Calu3 (cell line): ENCODE results near the gene LSAMP. TPM values are rescaled to one million over a fixed set of nuclear protein-coding genes. Genes with fewer than 3 reads are reported as not detected.

Experiments
- BruUV-seq: library from RNA; stranded (reverse); fragments of 400-500 nt; replicated peaks from 2 replicates; lab custom pipeline; 2021; lab: Mats Ljungman, UMichigan
- CTCF ChIA-PET: fragments of 300-600 bp; sonication (Branson Sonifier 250); formaldehyde crosslinking; loops from one replicate; lab custom pipeline; 2022; ENCODE audit warnings: antibody characterized with exemption; lab: Charles Lee
- DNase-seq: peaks from one replicate; pipeline ENCODE4 v3.0.0; 2022
- H3K27ac Mint-ChIP-seq: one replicate; pipeline ENCODE4 v1.8.0; 2022; ENCODE audit warnings: mixed read lengths; ENCODE audit not compliant: unreplicated experiment
- H3K27me3 Mint-ChIP-seq: one replicate; pipeline ENCODE4 v1.8.0; 2022; ENCODE audit warnings: mixed read lengths; ENCODE audit not compliant: unreplicated experiment
- H3K36me3 Mint-ChIP-seq: one replicate; pipeline ENCODE4 v1.8.0; 2022; ENCODE audit warnings: mild to moderate bottlenecking, moderate library complexity, mixed read lengths; ENCODE audit not compliant: insufficient read depth, unreplicated experiment
- H3K4me1 Mint-ChIP-seq: one replicate; pipeline ENCODE4 v1.8.0; 2022; ENCODE audit warnings: mild to moderate bottlenecking, low read depth, mixed read lengths; ENCODE audit not compliant: unreplicated experiment
- H3K4me3 Mint-ChIP-seq: one replicate; pipeline ENCODE4 v1.8.0; 2022; ENCODE audit warnings: mild to moderate bottlenecking, low read depth, moderate library complexity, mixed read lengths; ENCODE audit not compliant: unreplicated experiment
- H3K9me3 Mint-ChIP-seq: one replicate; pipeline ENCODE4 v1.8.0; 2022; ENCODE audit warnings: low read depth, mixed read lengths; ENCODE audit not compliant: unreplicated experiment
- intact Hi-C: fragments of 100-400 bp; cut with micrococcal nuclease; formaldehyde crosslinking; loops from one replicate; pipeline ENCODE4 v1.10.0; 2022; ENCODE audit not compliant: unreplicated experiment
- total RNA-seq: library from RNA; stranded (reverse); gene quantifications from 2 replicates; pipeline ENCODE4 v1.2.3, GENCODE V29; 2022
- TF ChIP-seq, protein P1 (sequence below): fragments of 200-600 bp; IDR thresholded peaks from one replicate; pipeline ENCODE4 v1.8.0; 2022; ENCODE audit warnings: antibody characterized with exemption; ENCODE audit not compliant: unreplicated experiment

Gene LSAMP
- total RNA-seq, 1 experiment from 2014 or later, result 0.90 TPM

DNA sequence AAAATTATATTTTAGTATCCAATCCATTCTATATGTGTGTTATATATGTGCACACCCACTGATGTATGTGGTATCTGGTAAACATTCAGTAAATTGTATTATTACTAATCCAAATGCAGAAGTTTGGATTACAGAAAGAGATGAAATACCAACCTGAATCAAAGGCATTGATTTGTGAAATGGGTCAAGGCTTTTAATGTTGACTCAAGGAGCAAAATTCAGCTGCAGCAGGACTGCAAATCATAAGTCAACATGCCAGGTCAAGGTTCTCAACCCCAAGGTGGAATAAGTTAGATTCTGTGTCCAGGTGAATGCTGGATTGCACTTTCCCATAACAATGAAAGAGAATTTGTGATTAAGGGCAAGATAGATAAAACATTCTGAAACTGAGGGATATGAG is 631.3 kb downstream of the LSAMP start:
- no peaks in the 10 kb centered on the region for H3K9me3 Mint-ChIP-seq
- TF ChIP-seq, protein P1, sequence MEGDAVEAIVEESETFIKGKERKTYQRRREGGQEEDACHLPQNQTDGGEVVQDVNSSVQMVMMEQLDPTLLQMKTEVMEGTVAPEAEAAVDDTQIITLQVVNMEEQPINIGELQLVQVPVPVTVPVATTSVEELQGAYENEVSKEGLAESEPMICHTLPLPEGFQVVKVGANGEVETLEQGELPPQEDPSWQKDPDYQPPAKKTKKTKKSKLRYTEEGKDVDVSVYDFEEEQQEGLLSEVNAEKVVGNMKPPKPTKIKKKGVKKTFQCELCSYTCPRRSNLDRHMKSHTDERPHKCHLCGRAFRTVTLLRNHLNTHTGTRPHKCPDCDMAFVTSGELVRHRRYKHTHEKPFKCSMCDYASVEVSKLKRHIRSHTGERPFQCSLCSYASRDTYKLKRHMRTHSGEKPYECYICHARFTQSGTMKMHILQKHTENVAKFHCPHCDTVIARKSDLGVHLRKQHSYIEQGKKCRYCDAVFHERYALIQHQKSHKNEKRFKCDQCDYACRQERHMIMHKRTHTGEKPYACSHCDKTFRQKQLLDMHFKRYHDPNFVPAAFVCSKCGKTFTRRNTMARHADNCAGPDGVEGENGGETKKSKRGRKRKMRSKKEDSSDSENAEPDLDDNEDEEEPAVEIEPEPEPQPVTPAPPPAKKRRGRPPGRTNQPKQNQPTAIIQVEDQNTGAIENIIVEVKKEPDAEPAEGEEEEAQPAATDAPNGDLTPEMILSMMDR, result no peak
- H3K4me3 Mint-ChIP-seq, result no peak overlapping the region
- CTCF ChIA-PET, result no interaction called here
- BruUV-seq, result no TSS peak
- H3K27ac Mint-ChIP-seq, result no peak overlapping the region
- no peaks in the 10 kb centered on the region for H3K4me1 Mint-ChIP-seq
- peaks cover 13% of the 10 kb centered on the region for H3K36me3 Mint-ChIP-seq
- intact Hi-C loops, result loop anchor here (2.0 kb wide), 4 partner anchors 29 to 721 kb away; no protein-coding TSS in a partner anchor
- DNase-seq, result no peak
- H3K27me3 Mint-ChIP-seq, result no peaks in the 10 kb centered on the region

DNA sequence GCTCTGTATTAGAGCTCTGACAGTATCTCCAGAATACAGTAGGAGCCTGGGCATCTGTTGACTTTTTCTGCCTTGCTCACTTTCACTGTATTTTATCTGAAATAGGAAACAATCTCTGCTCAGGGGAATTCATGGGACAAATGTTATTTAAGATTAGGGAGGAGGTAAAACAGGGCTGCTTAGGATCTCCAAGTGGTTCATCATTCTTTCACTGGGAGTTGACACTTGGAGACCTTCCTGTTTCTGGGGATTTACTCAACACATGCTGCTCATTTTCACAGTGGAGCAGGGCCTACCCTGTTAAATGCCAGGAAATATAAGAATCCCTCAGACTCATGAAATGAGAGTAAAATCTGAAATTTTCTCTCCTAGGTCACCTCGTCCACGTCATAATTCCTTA is 636.5 kb downstream of the LSAMP start:
- H3K4me1 Mint-ChIP-seq, result peaks cover 12% of the 10 kb centered on the region
- BruUV-seq, result no TSS peak
- CTCF ChIA-PET, result no interaction called here
- no peak for DNase-seq
- no peaks in the 10 kb centered on the region for H3K27me3 Mint-ChIP-seq
- H3K9me3 Mint-ChIP-seq, result no peaks in the 10 kb centered on the region
- TF ChIP-seq, protein P1, result no peak
- peaks cover 16% of the 10 kb centered on the region for H3K36me3 Mint-ChIP-seq
- H3K4me3 Mint-ChIP-seq, result no peak overlapping the region
- intact Hi-C loops, result no loop called here
- H3K27ac Mint-ChIP-seq, result no peak overlapping the region

DNA sequence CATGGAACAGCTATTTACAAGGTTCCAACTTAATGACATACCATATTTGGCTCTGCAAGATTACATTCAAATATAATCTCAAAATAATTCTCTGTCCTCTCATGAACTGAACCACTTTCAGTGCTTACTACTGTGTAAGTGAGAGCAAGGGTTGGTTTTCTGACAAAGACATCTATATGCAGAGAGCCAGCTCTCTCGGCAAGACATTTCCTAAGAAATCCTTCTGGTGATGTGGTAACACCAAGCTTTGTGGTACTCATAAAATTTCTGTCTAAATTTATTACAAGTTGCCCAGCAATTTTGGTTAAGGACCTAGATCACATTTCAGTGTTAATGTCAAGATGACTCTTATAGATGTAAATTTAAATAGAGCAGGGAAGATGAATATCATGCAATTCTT is 637.0 kb downstream of the LSAMP start:
- intact Hi-C loops, result no loop called here
- Mint-ChIP-seq H3K4me1 (peaks cover 17% of the 10 kb centered on the region), H3K36me3 (peaks cover 21% of the 10 kb centered on the region), H3K27me3 (no peaks in the 10 kb centered on the region), H3K9me3 (no peaks in the 10 kb centered on the region), H3K27ac (peak overlapping the region; percentile 42), H3K4me3 (no peak overlapping the region)
- CTCF ChIA-PET, result no interaction called here
- TF ChIP-seq, protein P1, result no peak
- DNase-seq, result no peak
- no TSS peak for BruUV-seq

DNA sequence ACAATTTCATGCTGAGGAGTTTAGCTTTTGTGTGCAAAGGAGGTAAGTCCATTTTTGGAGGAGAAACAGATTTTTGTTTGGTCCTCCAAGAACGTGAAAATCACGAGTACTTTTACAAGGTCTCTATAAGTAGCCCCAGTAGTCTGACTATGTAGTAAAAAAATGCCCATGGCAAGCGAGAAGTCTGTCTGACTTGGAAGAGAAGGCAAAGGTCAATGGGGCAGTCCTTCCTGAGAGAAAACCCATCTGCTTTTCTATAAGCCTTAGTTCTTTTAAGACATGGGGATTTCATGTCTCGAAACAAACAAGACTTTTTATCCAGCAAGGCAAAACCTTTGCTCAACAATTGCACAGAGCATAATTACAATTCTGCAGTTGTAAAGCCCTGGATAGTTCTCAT is 638.8 kb downstream of the LSAMP start:
- H3K9me3 Mint-ChIP-seq, result no peaks in the 10 kb centered on the region
- CTCF ChIA-PET, result no interaction called here
- H3K4me1 Mint-ChIP-seq, result peaks cover 28% of the 10 kb centered on the region
- no peak overlapping the region for H3K4me3 Mint-ChIP-seq
- intact Hi-C loops, result no loop called here
- peaks cover 29% of the 10 kb centered on the region for H3K36me3 Mint-ChIP-seq
- H3K27me3 Mint-ChIP-seq, result no peaks in the 10 kb centered on the region
- no peak overlapping the region for H3K27ac Mint-ChIP-seq
- no peak for DNase-seq
- no TSS peak for BruUV-seq
- TF ChIP-seq, protein P1, result no peak
